ACC112 (cell line): ENCODE data around the gene IER5.
A peak's percentile ranks its signal among the peaks of the same experiment; 100 is the strongest.

Experiments
- H2AFZ ChIP-seq: fragments of 200-600 bp; sonication (generic); one replicate; pipeline ENCODE4 v1.6.0; 2017; ENCODE audit warnings: antibody characterized with exemption, low read length; ENCODE audit not compliant: unreplicated experiment
- H3K27ac ChIP-seq: fragments of 200-600 bp; sonication (generic); 2 replicates; pipeline ENCODE4 v1.5.1; 2014; ENCODE audit warnings: low read depth, mild to moderate bottlenecking, antibody characterized with exemption, low read length, moderate library complexity
- H3K27me3 ChIP-seq: fragments of 200-600 bp; sonication (generic); 2 replicates; pipeline ENCODE4 v1.6.1; 2014; ENCODE audit warnings: mild to moderate bottlenecking, antibody characterized with exemption, low read length, moderate library complexity, mixed read lengths; ENCODE audit not compliant: insufficient read depth
- H3K36me3 ChIP-seq: fragments of 200-600 bp; sonication (generic); 2 replicates; pipeline ENCODE4 v1.6.1; 2016; ENCODE audit warnings: mild to moderate bottlenecking, antibody characterized with exemption, low read length, moderate library complexity, mixed read lengths; ENCODE audit not compliant: insufficient read depth
- H3K4me1 ChIP-seq: fragments of 200-600 bp; sonication (generic); one replicate; pipeline ENCODE4 v1.6.1; 2016; ENCODE audit warnings: low read length, mixed read lengths; ENCODE audit not compliant: insufficient read depth, unreplicated experiment, control insufficient read depth
- H3K4me3 ChIP-seq: fragments of 200-600 bp; sonication (generic); 2 replicates; pipeline ENCODE4 v1.5.1; 2014; ENCODE audit warnings: mild to moderate bottlenecking, low read depth, low read length
- H3K79me2 ChIP-seq: fragments of 200-600 bp; sonication (generic); one replicate; pipeline ENCODE4 v1.6.0; 2016; ENCODE audit warnings: low read length; ENCODE audit not compliant: control insufficient read depth, unreplicated experiment, insufficient read depth

IER5 gene

DNA sequence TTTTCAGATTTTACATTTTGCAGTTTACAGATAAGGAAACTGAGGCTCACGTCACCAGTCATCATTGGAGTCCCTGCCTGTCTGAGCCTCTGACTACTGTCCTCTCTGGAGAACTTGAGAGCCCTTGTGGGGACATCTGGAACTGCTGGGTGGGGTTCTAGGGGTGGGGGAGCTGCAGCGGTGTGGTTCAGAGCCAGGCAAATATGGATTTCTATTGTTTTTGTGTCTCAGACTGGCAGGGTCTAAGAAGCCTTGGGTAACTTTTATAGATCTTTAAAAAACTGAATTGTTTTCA, 46.9 kb downstream of the IER5 start:
- H3K4me3 ChIP-seq, result no peak overlapping the region
- peak overlapping the region; percentile 82 for H2AFZ ChIP-seq
- no peaks in the 10 kb centered on the region for H3K27me3 ChIP-seq
- no peaks in the 10 kb centered on the region for H3K36me3 ChIP-seq
- peaks cover 39% of the 10 kb centered on the region for H3K4me1 ChIP-seq
- peak overlapping the region; percentile 92 for H3K27ac ChIP-seq
- H3K79me2 ChIP-seq, result no peaks in the 10 kb centered on the region

DNA sequence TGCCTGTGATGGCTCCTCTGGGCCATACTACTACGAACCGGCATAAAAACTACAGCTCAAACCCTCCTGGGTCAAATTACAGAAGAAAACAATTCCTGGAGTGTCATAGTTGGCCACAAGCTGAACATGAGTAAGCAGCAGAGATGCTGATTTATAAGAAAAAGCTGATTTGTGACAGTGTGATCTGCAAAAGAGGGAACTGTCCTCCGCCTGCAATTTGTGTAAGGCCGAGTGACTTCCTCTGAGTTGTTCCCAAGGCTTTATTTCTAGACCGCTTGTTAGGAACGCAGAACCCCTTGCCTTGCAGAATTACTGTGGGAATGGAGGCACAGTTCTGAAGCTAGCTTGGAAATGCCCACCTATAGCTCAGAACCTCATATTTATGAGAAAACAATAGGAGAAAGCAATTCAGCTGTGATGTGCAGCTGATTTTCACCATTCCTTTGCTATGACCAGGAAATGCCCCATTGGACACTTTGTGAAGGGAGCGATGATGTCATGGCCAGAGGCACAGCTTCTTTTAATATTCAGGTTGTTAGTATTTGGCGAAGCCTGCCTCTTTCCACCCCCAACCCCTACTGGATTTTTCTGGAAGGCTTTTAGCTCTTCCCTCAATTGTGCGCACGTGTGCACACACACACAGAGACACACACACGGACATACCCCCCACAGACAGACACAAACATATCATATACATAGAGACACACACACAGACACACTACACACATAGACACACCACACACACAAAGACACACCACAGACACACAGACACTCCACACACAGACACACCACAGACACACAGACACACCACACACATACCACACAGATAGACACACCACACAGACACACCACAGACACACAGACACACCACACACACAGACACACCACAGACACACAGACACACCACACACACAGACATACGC, 47.6 kb downstream of the IER5 start:
- Histone ChIP-seq H3K4me1 (peaks cover 46% of the 10 kb centered on the region), H3K27ac (peak overlapping the region; percentile 92), H3K27me3 (no peaks in the 10 kb centered on the region), H3K4me3 (peak overlapping the region; percentile 47), H2AFZ (peak overlapping the region; percentile 82), H3K36me3 (no peaks in the 10 kb centered on the region), H3K79me2 (no peaks in the 10 kb centered on the region)

DNA sequence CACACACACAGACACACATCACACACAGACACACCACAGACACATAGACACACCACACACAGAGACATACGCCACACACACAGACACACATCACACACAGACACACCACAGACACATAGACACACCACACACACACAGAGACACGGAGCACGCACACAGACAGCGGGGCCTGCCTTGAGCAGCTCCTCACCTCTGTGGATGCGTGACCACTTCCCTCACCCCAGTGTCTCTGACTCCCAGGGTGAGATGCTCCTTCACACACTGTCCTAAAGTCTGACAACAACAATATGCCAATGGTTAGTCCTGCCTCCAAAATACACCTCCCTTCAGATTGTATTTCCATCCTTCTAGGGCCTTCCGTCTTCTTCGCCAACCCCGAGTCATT, 48.2 kb downstream of the IER5 start:
- no peak overlapping the region for H3K4me3 ChIP-seq
- no peaks in the 10 kb centered on the region for H3K27me3 ChIP-seq
- H3K36me3 ChIP-seq, result no peaks in the 10 kb centered on the region
- no peak overlapping the region for H2AFZ ChIP-seq
- no peaks in the 10 kb centered on the region for H3K79me2 ChIP-seq
- H3K27ac ChIP-seq, result peak overlapping the region; percentile 92; the same call in 1 of the 2 replicates
- H3K4me1 ChIP-seq, result peaks cover 52% of the 10 kb centered on the region

DNA sequence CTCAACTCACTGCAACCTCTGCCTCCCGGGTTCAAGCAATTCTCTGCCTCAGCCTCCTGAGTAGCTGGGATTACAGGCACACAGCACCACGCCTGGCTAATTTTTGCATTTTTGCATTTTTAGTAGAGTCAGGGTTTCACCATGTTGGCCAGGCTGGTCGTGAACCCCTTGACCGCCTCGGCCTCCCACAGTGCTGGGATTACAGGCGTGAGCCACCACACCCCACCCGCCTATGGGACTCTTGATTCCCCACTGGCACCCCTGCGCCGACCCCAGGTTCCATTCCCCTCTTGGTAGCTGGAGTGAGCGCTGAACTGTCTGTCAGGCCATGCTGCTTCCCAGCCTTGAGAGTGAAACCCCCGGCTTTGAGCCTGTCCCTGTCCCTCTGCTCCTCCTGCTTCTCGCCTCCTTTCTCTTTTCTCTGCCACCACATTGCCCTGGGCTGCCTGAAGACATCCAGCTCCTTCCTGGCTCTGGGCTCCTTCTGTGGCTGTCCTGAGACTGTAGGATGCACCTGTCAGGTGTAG, 48.8 kb downstream of the IER5 start:
- Histone ChIP-seq H3K36me3 (no peaks in the 10 kb centered on the region), H3K4me3 (no peak overlapping the region), H3K4me1 (peaks cover 58% of the 10 kb centered on the region), H3K27ac (no peak overlapping the region), H3K79me2 (no peaks in the 10 kb centered on the region), H3K27me3 (no peaks in the 10 kb centered on the region), H2AFZ (no peak overlapping the region)

DNA sequence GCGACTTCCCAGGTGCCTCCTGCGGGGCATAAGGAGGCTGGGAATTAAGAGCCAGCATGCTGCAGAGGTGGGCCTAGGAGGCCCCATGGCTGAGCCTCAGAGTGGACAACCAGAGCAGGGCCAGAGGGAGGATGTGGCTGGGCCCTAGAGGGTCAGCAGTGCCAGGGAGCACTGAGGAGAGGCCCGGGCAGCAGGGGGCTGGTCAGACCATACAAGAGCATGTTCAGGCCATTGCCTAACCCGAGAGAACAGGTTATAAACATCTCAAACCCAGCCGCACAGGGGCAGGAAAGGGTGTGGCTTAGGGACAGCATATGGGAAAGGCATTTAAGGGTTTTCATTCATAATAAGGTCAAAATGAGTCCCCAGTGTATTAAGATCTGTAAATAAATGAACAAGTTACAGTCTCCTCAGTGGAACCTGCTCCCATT, 51.1 kb downstream of the IER5 start:
- no peaks in the 10 kb centered on the region for H3K36me3 ChIP-seq
- peaks cover 56% of the 10 kb centered on the region for H3K4me1 ChIP-seq
- H3K4me3 ChIP-seq, result 0 out of 2 replicates have a peak overlapping the region, but pooled peaks have one; percentile 32
- no peaks in the 10 kb centered on the region for H3K79me2 ChIP-seq
- no peaks in the 10 kb centered on the region for H3K27me3 ChIP-seq
- no peak overlapping the region for H2AFZ ChIP-seq
- H3K27ac ChIP-seq, result peak overlapping the region; percentile 76

DNA sequence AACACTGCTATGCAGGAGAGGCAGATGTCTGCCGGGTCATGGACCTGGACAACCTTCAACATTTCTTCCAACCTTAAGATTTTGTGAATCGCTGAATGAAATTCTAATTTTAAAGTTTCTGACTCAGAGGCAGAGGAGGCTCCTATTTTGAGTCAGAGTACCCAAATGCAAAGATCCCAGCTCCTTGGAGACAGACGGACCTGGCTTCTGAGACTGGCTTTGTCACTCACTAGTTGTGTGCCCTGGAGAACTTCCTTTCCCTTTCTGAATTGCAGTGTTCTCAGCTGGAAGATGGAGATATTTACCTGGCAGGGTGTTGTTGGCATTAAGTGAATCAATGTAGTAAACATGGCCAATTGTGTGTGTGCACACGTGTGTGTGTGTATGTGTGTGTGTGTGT, 51.9 kb downstream of the IER5 start:
- Histone ChIP-seq H3K79me2 (no peaks in the 10 kb centered on the region), H3K4me3 (0 out of 2 replicates have a peak overlapping the region, but pooled peaks have one; percentile 32), H3K4me1 (peaks cover 48% of the 10 kb centered on the region), H2AFZ (no peak overlapping the region), H3K27me3 (no peaks in the 10 kb centered on the region), H3K36me3 (no peaks in the 10 kb centered on the region), H3K27ac (peak overlapping the region; percentile 76)

DNA sequence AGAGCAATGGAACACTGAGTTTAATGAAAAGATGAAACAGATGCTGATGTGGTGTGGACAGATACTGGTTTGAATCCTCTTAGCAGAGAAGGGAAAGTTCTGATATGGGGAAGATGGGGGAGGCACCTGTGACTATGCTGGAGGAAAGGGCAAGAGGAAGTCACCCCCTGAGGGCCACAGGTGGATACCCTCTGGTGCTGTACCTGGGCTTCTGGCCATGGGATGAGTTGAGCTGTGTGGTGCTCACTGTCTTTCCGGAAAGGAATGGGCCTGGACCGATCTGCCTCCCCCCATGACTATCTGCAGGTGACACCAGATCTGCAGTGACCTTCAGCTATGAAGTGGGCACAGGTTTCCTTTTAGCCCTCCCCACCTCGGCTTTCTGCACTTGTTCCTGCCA, 52.4 kb downstream of the IER5 start:
- H2AFZ ChIP-seq, result no peak overlapping the region
- peak overlapping the region; percentile 76 for H3K27ac ChIP-seq

DNA sequence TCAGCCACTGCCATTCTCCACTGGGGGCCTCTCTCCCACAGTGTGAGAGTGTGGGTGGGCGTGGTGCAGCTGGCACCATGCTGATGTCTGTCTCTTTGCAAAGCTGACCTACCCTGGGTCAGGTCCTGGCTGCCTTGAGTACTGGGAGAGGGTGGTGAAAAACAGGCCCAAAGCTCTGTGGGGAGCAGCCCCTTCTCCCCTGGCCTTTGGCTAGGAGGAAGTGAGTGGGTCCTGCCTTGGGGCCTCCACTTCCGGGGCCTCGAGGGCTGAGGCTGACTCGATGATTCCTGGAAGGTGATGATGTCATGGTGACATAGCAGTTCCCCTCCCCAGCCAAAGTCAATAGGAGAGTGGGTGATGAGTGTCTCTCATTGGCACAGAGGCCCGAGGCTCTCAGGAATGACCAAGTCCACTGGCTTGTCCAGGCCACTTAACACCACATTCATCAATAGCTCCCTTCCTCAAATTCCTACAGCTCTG, 53.0 kb downstream of the IER5 start:
- Histone ChIP-seq H3K79me2 (no peaks in the 10 kb centered on the region), H3K27me3 (no peaks in the 10 kb centered on the region), H3K36me3 (no peaks in the 10 kb centered on the region), H2AFZ (no peak overlapping the region), H3K27ac (peak overlapping the region; percentile 76), H3K4me3 (no peak overlapping the region), H3K4me1 (peaks cover 38% of the 10 kb centered on the region)

More for the DNA sequence above, 52.4 kb downstream of the IER5 start:
- H3K79me2 ChIP-seq, result no peaks in the 10 kb centered on the region
- no peaks in the 10 kb centered on the region for H3K27me3 ChIP-seq
- H3K4me1 ChIP-seq, result peaks cover 43% of the 10 kb centered on the region
- no peak overlapping the region for H3K4me3 ChIP-seq
- H3K36me3 ChIP-seq, result no peaks in the 10 kb centered on the region
